SIG-M5 (cell line): Measurements from ENCODE around the gene RFNG.

Source experiments
- DNase-seq: peaks from one replicate; lab custom pipeline; 2025; lab: John Stamatoyannopoulos, UW

The RFNG gene

GRCh38 chr17:82077617-82078358 lies 26.2 kb upstream of the RFNG start:
- DNase-seq: no peak

DNA sequence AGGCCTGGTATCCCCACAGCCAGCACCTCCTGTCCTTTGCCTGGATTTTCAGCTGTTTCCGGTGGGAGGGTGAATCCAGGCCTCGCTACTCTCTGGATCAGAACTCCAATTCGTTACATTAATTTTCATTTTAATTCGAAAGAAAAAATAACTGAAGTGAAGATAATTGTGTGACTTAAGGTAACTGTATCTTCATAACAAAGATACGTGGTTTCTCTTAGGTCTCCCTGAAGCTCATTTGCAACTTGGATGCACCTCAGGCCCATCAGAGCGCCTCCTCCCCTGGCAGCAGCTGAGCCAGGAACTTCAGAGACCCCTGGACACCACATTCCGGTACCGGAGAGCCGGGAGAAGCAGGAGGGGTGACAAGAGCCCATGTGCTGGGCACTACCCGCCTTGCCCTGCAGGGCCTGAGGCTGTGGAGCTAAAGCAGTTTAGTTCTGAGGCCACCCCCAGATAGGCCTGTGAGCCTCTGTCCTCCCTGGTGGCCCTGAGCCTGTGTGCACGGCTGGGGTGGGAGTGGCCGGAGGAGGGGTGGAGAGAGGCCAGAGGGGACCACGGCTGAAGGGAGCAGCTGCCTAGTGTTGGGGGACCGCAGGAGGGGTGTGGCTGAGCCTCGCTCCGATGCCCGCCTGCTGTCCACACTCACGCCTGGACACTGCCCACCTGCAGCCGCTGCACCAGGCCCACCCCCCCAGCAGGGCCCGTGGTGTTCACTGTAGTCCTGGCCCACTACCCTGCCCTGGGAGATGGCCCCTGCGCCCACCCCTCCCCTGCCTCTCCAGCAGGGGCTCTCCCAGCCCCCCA lies 25.4 kb upstream of the RFNG start:
- no peak for DNase-seq

DNA sequence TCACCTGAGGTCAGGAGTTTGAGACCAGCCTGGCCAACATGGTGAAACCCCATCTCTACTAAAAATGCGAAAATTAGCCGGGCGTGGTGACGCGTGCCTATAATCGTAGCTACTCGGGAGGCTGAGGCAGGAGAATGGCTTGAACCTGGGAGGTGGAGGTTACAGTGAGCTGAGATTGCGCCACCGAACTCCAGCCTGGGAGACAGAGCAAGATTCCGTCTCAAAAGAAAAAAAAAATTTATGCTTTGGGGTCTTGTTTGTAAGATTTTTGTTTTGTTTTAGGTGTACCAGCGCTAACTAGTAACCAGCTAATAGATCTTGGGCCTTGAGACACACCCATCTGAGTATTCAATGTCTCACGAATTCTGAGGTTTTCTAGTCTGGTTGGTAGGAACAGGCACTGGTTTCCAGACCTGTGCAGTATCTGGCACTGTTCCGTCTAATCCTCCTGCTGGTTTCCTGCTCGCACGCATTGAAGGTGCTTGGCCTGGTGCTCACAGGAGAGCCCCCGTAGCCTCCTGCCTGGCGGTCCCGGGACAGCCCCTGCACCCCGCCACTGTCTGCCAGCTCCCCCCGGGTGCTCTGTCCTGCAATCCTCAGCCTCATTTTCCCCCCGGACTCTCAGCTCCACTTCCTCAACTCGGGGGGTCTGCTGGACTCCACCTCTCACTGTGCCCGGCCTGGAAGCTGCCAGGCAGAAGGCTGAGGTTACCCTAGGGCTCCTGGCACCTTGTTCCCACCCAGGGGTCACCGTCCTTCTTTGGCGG lies 24.6 kb upstream of the RFNG start:
- no peak for DNase-seq

- DNase-seq: no peak
Observed at GRCh38 chr17:82073446-82073845, 21.8 kb upstream of the RFNG start.

- DNase-seq: no peak
Observed at GRCh38 chr17:82072827-82073226, 21.2 kb upstream of the RFNG start.

DNA sequence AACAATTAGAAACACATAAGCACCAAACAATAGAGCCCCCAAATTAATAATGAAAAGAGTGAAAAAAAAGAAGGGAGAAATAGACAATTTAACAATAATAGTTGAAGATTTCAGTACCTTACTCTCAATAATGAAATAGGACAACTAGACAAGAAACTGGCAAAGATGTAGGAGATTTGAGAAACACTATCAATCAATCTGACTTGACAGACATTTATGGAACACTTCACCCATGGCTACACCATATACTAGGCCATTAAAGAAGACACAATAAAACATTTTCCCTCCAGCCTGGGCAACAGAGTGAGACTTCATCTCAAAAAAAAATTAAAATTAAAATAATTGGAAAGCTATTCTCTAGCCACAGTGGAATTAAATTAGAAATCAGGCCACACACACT lies 19.0 kb upstream of the RFNG start:
- no peak for DNase-seq

DNA sequence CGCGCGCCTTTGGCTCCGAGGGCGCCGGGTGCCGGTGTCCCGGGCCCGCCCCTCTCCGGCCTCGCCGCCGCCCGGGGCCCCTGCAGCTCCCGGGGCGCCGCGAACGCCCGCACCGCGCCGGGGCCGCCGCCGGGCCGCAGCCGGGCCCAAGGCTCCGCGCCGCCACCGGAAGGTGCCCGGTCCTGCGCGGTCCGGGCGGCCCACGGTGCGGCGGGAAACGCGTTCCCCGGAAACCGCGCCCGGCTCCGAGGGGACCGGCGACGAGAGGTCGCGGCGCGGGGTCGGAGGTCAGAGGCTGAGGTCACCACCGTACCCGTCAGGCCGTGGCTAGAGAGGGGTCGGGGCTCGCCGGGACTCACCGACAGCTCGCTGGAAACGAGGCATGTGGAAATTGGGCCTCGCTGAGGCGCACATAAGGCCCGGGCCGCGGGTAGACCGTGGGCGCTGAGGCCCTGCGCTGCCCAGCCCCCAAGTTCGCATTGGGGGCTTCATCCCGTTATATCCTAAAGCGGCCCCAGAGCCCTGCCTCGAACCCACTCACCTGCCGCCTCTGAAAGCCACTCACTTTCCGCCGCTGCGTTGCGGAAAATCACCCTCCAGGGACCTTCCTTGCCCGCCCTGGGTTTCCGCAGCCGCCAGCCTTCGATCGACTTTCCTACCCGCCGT lies 14.2 kb upstream of the RFNG start, which contains the start of gene DUS1L:
Gene DUS1L, minus strand, starts transcription at position 167 of the 666 bp plus-strand sequence. CDS start 745 bp downstream, outside the sequence.
- DNase-seq: no peak

GRCh38 chr17:82065193-82065637 lies 13.6 kb upstream of the RFNG start:
- DNase-seq: no peak

DNA sequence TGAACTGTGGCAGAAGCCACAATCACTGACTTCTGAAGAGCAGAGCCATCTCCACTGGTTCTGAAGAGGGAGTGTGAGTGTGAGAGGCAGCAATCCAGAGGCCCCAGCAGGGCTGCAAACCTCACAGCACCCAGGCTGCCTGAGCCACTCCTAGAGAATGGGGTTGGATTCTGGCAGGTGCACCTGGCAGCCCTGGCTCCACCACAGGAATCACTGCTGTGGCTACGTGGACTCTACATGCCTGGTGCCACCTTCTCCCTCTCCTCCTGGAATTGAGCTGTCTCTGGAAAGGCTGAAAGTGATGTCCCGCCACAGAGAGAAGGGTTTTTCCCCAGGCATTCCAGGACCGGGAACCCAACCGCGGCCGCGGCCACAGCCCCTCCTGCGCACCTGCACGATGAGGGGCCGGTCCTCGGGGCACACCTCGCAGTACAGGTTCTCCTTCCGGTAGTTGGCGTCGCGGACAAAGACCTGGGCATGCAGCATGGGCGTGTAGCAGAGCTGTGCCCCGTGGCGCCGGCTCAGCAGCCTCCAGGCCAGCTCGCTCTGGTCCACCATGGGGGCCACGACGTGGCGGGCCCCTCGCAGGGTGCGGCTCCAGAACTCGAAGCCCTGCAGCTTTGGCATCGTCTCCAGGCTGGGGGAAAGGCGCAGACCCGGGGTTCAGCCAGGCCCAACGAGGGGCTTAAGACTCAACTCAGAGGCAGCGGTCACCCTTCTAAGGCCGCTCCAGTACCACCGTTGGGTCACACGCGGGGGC lies 13.0 kb upstream of the RFNG start:
- no peak for DNase-seq

- DNase-seq: no peak
Observed at GRCh38 chr17:82063424-82064415, 12.1 kb upstream of the RFNG start.

GRCh38 chr17:82062984-82063368 lies 11.4 kb upstream of the RFNG start:
- DNase-seq: no peak

DNA sequence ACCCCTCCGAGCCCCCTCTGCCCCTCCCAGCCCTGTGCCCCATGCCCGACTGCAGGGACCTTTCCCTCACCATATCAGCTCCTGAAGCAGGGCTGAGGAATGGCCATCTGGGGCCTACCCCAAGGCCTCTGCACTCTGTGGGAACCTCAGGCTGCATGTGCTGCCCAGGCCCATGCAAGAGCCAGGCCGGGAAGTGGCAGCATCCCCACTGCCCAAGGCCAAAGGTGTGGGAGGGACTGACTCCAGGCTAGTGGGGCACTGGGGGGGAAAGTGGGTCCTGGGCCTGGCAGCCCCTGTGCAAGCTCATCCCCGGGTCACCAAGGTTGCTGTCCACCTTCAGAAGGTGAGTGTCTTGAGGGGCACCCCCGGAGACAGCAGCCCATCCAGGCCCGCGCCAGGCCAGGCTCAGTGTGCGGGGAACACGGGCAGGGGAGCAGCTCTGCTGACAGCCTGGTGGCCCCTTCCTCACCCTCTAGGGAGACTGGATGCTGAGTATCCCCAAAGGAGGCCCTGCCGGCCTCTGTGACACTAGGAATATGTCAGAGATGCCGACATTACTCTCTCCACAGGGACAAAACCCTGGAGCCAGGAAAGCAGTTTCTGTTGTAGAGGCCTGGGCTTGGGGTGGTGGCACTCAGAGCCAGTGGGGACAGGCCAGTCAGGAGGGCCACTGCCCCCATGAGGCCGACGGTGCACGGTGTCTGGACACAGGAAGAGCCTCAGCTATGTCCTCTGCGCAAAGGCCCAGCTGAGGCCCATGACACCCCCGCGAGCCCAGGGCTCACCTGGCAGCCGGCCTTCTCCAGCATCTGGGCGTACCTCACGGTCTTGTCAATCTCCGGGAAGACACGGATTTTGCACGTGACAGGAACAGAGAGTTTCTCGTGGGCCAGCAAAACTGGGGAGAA lies 10.7 kb upstream of the RFNG start:
- no peak for DNase-seq

DNA sequence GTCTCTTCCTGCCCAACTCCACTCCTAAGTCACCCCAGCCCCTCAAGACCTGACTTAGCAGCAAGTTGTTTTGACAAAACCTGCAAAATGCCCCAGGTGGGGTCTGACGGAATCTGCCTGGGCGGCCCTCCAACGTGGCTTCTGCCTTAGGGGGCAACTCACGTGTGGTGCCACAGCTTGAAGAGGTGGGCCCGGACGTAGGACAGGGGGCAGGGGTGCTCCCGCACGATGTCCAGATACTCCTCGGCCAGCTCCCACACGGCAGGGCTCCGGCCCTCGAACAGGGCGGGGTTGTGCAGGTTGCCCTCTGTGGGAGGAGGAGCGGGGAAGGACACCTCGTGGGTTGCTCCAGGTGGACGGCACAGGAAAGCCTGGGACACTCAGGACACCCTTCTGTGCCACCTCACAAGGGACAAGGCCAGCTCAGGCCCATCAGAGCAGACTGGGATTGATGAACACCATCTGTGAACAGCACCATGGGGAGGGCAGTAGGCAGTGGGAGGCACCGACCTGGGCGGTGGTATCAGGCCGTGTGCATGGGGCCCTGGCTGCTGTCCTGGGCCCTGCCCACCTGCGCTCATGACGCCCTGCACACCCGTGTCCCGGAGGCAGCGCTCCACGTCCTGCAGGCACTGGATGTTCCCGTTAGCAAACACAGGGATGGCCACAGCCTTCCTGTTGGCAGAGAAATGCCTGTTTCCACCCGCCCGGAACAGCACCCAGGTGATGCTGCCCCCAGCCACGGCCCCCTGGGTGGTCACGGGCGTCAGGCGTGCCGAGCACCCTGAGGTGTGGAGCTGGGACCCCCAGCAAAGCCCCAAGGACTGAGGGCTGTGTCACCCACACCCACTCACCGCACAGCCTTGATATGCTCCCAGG lies 9.7 kb upstream of the RFNG start:
- DNase-seq: no peak

DNA sequence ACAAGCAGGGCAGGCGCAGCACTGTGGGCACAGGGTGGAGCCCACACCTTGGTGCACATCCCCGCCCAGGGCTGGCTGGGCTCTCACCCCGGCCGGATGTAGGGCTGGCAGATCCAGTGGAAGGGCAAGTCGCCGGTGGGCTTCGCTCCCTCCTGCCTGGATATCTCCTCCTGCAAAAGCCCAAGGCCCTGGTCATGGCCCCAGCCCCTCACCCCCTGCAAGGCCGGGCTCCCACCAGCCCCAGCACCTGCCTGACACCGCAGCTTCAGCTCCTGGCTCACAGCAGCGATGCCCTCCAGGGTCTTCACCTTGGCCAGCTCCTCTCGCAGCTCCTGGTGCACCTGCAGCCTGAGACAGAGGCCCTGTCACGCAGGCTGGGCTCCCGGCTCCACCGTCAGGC lies 9.0 kb upstream of the RFNG start:
- no peak for DNase-seq

DNA sequence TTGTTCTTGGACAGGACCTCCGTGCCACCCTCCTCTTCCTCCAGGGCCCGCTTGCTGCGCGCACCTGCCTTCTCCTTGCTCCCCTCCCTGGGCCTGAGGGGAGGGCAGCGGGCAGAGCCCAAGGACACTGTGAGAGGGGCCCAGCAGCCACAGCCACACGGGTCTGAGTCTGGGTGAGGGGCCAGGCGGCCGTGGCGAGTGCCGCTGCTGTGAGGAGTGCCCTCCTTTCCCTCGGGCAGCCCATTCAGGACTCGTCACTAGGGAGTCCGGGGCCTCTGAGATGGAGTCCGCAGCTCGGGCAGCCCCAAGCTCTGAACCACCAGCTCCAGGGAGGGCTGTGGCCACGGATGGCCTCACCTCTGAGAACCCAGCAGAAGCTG lies 8.4 kb upstream of the RFNG start:
- DNase-seq: no peak

DNA sequence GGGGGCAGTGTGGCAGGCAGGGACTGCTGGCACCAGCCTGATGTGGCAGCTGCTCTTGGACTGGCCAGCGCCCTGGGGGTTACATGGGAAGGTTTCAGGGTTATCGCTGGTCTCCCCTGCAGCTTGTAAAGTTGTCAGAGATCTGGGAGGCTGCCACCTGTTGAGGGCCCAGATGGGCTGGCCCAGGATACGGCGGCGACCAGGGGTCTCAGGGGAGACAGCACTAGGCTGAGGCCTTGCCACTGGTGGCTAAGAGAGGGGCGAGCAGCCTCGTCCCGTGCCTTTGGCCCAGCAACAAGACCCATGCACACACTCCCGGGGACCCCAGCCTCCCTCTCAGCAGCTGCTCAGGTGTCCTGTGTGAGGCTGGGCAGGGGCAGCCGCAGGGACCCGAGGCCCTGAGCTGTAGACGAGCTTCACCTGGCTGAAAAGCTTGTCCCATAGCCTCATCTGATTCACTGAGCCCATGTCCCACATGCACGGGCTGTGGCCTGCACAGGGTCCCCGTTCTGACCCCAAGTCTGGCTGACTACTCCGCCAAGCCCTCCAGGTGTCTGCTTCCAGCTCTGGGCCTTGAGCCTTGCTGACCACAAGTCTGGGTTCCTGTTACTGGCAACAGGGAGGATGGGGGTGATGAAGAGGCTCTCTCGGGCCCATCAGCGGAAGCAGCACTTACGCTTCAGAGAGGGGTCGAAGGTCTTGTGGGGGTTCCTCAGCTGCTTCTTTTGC lies 7.8 kb upstream of the RFNG start:
- DNase-seq: no peak

DNA sequence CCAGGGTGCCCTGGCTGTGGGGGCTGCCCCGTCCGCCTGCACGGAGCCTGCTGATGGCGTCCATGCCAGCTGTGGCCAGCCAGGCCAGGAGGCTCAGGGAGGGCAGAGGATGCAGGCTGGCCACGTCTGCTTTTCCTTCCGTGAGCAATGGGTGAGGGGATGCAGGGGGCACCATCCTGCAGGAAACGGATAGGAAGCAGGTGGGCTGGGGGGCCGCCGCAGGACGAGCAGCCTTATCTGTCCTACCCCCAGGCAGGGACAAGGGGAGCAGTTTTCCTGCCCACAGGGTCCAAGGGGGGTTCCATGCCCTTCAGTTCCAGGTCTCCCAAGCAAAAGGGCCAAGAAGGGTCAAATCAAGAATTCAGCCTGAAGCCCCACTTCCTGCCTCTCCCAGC lies 7.2 kb upstream of the RFNG start:
- DNase-seq: no peak
